ENCODE results near the gene EPHB4.

EPHB4 gene

DNA sequence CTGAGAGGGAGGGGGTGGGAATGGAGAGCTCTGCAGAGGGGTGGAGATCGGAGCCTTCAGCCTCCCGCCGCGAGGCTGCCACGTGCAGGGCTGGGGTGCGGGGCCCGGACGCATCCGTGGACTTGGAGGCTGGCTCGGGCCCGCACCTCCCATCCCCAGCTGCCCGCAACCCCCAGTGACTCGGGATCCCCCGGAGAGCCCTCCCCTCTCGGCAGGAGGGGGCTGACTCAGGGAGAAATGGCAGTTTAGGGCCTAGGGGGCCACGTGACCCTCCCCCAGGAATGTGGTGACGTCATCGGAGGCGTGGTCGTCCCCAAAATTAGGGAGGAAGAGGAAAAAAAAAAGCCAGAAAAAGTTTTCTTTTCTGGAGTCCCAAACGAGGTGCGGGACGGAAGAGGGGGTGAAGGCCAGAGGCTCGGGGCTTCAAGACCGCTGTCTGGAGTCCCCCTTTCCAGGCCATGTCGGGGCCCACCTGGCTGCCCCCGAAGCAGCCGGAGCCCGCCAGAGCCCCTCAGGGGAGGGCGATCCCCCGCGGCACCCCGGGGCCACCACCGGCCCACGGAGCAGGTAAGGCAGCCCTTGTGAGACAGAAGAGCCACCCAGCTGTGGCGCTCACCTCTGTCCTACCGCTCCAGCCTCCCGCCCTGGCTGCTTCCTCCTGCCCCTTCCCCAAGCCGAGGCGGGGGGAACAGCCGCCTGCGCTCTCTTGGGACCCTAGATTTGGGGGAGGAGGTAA lies 39.9 kb upstream of the EPHB4 start, which contains the start of gene TRIP6:
TRIP6 (plus strand) TSS at position 348 of the 736 bp plus-strand sequence; CDS start at position 459, 111 bp downstream.
- in situ Hi-C loops (cut with MboI; ENCODE audit: low pct_unique_long_range_greater_than_20kb, low sequenced_read_pairs, unreplicated experiment) = no loop called here
- peak; percentile 86 for DNase-seq (ENCODE audit: low spot score)
- TF ChIP-seq, protein P1, sequence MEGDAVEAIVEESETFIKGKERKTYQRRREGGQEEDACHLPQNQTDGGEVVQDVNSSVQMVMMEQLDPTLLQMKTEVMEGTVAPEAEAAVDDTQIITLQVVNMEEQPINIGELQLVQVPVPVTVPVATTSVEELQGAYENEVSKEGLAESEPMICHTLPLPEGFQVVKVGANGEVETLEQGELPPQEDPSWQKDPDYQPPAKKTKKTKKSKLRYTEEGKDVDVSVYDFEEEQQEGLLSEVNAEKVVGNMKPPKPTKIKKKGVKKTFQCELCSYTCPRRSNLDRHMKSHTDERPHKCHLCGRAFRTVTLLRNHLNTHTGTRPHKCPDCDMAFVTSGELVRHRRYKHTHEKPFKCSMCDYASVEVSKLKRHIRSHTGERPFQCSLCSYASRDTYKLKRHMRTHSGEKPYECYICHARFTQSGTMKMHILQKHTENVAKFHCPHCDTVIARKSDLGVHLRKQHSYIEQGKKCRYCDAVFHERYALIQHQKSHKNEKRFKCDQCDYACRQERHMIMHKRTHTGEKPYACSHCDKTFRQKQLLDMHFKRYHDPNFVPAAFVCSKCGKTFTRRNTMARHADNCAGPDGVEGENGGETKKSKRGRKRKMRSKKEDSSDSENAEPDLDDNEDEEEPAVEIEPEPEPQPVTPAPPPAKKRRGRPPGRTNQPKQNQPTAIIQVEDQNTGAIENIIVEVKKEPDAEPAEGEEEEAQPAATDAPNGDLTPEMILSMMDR (IDR thresholded peaks at IDR 0.05; ENCODE audit: extremely low read depth, insufficient read depth, missing control alignments) = no peak

DNA sequence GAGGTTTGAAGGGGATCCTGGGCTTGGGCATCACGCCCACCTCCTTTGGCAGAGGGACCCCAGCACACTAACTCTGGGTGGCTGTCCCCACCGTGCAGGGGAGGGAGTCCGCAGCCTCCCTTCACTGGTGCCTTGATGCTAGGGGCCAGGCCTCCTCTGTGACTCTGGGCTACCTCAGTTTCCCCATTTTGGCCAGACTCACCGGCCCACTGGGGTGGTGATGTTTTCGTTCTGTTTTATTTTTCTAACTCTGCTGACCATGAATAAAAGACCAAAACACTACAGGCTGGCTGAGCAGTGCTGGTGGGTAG lies 39.4 kb upstream of the EPHB4 start:
- TF ChIP-seq, protein P1 (IDR thresholded peaks at IDR 0.05; ENCODE audit: extremely low read depth, insufficient read depth, missing control alignments) = no peak
- no peak for DNase-seq (ENCODE audit: low spot score)
- in situ Hi-C loops (cut with MboI; ENCODE audit: low pct_unique_long_range_greater_than_20kb, low sequenced_read_pairs, unreplicated experiment) = no loop called here

DNA sequence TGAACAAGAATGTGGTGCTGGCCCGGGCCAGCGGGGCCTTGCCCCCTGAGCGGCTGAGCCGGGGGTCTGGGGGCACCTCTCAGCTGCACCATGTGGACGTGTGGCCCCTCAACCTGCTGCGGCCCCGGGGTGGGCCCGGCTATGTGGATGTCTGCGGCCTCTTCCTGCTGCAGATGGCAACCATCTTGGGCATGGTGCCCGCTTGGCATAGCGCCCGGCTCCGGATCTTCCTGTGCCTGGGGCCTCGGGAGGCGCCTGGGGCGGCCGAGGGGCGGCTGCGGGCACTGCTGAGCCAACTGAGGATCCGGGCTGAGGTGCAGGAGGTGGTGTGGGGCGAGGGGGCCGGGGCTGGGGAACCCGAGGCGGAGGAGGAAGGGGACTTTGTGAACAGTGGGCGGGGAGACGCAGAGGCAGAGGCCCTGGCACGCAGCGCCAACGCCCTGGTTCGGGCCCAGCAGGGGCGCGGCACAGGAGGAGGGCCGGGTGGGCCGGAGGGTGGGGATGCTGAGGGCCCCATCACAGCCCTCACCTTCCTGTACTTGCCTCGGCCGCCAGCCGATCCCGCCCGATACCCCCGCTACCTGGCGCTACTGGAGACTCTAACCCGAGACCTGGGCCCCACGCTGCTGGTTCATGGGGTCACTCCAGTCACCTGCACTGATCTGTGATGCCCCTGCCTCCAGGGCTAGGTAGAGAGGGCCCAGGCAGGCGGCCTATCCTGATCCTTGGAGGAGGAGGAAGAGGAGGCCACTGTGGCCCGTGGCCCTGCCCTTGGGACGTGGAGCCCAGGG lies 38.8 kb upstream of the EPHB4 start:
- DNase-seq (ENCODE audit: low spot score) = no peak
- in situ Hi-C loops (cut with MboI; ENCODE audit: low pct_unique_long_range_greater_than_20kb, low sequenced_read_pairs, unreplicated experiment) = no loop called here
- TF ChIP-seq, protein P1 (IDR thresholded peaks at IDR 0.05; ENCODE audit: extremely low read depth, insufficient read depth, missing control alignments) = no peak

DNA sequence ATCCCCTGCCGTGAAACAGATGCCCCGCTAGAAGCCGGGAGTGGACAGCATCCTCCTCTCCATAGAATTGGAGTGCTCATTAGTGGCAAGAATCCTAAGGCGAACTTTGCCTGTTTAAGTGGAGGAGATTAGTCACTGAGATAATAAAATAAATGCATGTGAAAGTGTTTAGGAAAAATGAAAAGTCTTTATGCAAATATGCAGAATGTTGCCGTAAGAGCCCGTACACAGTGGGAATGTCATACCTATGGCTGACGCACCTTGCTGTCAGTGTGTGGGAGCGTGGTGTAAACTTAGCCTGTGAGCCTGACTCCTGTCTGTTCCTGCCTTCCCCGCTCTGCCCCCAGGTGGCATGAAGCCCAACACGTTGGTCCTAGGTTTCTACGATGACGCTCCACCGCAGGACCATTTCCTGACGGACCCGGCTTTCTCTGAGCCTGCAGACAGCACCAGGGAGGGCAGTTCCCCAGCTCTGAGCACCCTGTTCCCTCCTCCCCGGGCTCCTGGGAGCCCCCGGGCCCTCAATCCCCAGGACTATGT lies 38.1 kb upstream of the EPHB4 start:
- TF ChIP-seq, protein P1 (IDR thresholded peaks at IDR 0.05; ENCODE audit: extremely low read depth, insufficient read depth, missing control alignments) = no peak
- no peak for DNase-seq (ENCODE audit: low spot score)
- in situ Hi-C loops (cut with MboI; ENCODE audit: low pct_unique_long_range_greater_than_20kb, low sequenced_read_pairs, unreplicated experiment) = no loop called here

GRCh38 chr7:100864263-100864845 lies 37.0 kb upstream of the EPHB4 start:
- no peak for DNase-seq (ENCODE audit: low spot score)
- TF ChIP-seq, protein P1 (IDR thresholded peaks at IDR 0.05; ENCODE audit: extremely low read depth, insufficient read depth, missing control alignments) = no peak
- in situ Hi-C loops (cut with MboI; ENCODE audit: low pct_unique_long_range_greater_than_20kb, low sequenced_read_pairs, unreplicated experiment) = no loop called here

DNA sequence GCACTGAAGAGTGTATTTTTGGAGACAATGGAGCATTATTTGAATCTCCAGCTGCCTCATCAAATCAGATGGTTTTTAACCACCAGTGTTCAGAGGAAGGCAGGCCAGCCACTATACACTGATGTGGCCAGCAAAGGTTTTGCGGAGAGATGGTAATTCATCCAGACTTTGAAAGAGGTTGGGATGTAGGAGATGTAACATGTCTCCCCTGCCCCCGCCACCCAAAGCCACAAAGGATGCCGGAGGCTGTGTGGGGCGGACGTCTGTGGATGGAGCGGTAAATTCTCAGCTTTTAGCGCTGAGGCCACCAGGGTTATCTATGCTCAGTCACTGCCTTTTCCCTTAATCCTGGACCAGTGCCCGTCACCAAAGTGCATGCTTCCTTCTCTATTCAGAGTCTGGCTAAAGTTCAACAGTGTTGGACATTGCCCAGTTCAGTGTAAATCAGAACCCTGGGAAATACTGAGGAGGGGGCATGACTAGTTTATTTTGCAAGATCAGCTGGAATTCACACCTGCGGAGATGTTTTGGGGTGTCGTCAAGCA lies 36.2 kb upstream of the EPHB4 start:
- no peak for DNase-seq (ENCODE audit: low spot score)
- in situ Hi-C loops (cut with MboI; ENCODE audit: low pct_unique_long_range_greater_than_20kb, low sequenced_read_pairs, unreplicated experiment) = no loop called here
- TF ChIP-seq, protein P1 (IDR thresholded peaks at IDR 0.05; ENCODE audit: extremely low read depth, insufficient read depth, missing control alignments) = no peak
